HG02678 (cell line): ENCODE data around the gene PPP6R3.

Experiments used
- ATAC-seq: cut with Tn5 transposase; IDR thresholded peaks from one replicate; pipeline ENCODE4 v1.9.1; 2021; ENCODE audit warnings: mild to moderate bottlenecking, moderate library complexity; ENCODE audit not compliant: unreplicated experiment

Gene PPP6R3

GRCh38 chr11:68549789-68550484 lies 89.4 kb downstream of the PPP6R3 start:
- no peak for ATAC-seq

- no peak for ATAC-seq
Observed at GRCh38 chr11:68550485-68550817, 89.9 kb downstream of the PPP6R3 start.

GRCh38 chr11:68551223-68551622 lies 90.7 kb downstream of the PPP6R3 start:
- ATAC-seq: no peak

GRCh38 chr11:68551777-68552176 lies 91.2 kb downstream of the PPP6R3 start:
- no peak for ATAC-seq

- ATAC-seq: no peak
Observed at GRCh38 chr11:68552542-68552941, 92.0 kb downstream of the PPP6R3 start.

GRCh38 chr11:68560216-68560615 lies 99.7 kb downstream of the PPP6R3 start:
- no peak for ATAC-seq

GRCh38 chr11:68563454-68563853 lies 102.9 kb downstream of the PPP6R3 start:
- ATAC-seq: no peak

GRCh38 chr11:68564261-68564660 lies 103.7 kb downstream of the PPP6R3 start:
- ATAC-seq: no peak

GRCh38 chr11:68565768-68566167 lies 105.2 kb downstream of the PPP6R3 start:
- no peak for ATAC-seq

GRCh38 chr11:68567553-68567952 lies 107.0 kb downstream of the PPP6R3 start:
- ATAC-seq: no peak

- ATAC-seq: no peak
Observed at GRCh38 chr11:68569357-68569756, 108.8 kb downstream of the PPP6R3 start.

GRCh38 chr11:68570691-68571090 lies 110.1 kb downstream of the PPP6R3 start:
- ATAC-seq: no peak

- ATAC-seq: no peak
Observed at GRCh38 chr11:68574308-68574707, 113.8 kb downstream of the PPP6R3 start.

GRCh38 chr11:68575025-68575665 lies 114.6 kb downstream of the PPP6R3 start:
- ATAC-seq: no peak

GRCh38 chr11:68579455-68579854 lies 118.9 kb downstream of the PPP6R3 start:
- ATAC-seq: no peak

- ATAC-seq: no peak
Observed at GRCh38 chr11:68581439-68581838, 120.9 kb downstream of the PPP6R3 start.

GRCh38 chr11:68581901-68582300 lies 121.3 kb downstream of the PPP6R3 start:
- ATAC-seq: no peak

GRCh38 chr11:68582416-68583040 lies 122.0 kb downstream of the PPP6R3 start:
- ATAC-seq: no peak

GRCh38 chr11:68583041-68583446 lies 122.5 kb downstream of the PPP6R3 start:
- ATAC-seq: no peak

- no peak for ATAC-seq
Observed at GRCh38 chr11:68584097-68584496, 123.5 kb downstream of the PPP6R3 start.

GRCh38 chr11:68584991-68585524 lies 124.5 kb downstream of the PPP6R3 start:
- ATAC-seq: no peak
